Lower lobe of right lung (tissue), 2 donors: ENCODE results near the gene XAGE3. TPM values are rescaled to one million over a fixed set of nuclear protein-coding genes. Genes with fewer than 3 reads are reported as not detected.

Experiments used
- ATAC-seq, 2 donors: fragments of 200-7000 bp; cut with Tn5 transposase; one replicate each; pipeline ENCODE4 v1.9.1; 2020 to 2022; ENCODE audit warnings: mild to moderate bottlenecking in 2 of 2, moderate library complexity in 2 of 2
- DNase-seq: peaks from one replicate; pipeline ENCODE4 v3.0.0-alpha.2; 2020
- H3K27ac ChIP-seq: fragments of 200-600 bp; one replicate; pipeline ENCODE4 v1.8.0; 2022
- H3K27me3 ChIP-seq: fragments of 200-600 bp; one replicate; pipeline ENCODE4 v1.8.0; 2022; ENCODE audit warnings: low read depth
- H3K36me3 ChIP-seq: fragments of 200-600 bp; one replicate; pipeline ENCODE4 v1.8.0; 2022; ENCODE audit warnings: mild to moderate bottlenecking
- H3K4me1 ChIP-seq: fragments of 200-600 bp; one replicate; pipeline ENCODE4 v1.8.0; 2022
- H3K4me3 ChIP-seq: fragments of 200-600 bp; one replicate; pipeline ENCODE4 v1.8.0; 2022; ENCODE audit warnings: mild to moderate bottlenecking
- H3K9me3 ChIP-seq: fragments of 200-600 bp; one replicate; pipeline ENCODE4 v1.8.0; 2022
- CTCF ChIP-seq: fragments of 200-600 bp; IDR thresholded peaks from one replicate; pipeline ENCODE4 v1.8.0; 2022; ENCODE audit warnings: antibody characterized with exemption, mild to moderate bottlenecking
- intact Hi-C: fragments of 100-400 bp; cut with DNase I; formaldehyde crosslinking; loops from one replicate; pipeline ENCODE4 v1.11.0; 2022
- total RNA-seq: library from RNA; stranded (reverse); fragmentation: NEBNext Ultra II Directional; extraction: Animal tissue kit (Norgen Biotek cat#: 25700); gene quantifications from one replicate; pipeline ENCODE4 v1.2.1, GENCODE V29; 2021
- donor health status: DM: no; HTN: yes; CAD: no; lungs with severe emphysema.

XAGE3 gene
- total RNA-seq, 1 donor from 2014 or later, result not detected

- TF ChIP-seq CTCF, result no peak
- no peaks in the 10 kb centered on the region for H3K36me3 ChIP-seq
- DNase-seq, result no peak
- no peaks in the 10 kb centered on the region for H3K4me1 ChIP-seq
- H3K27ac ChIP-seq, result no peak overlapping the region
- no peaks in the 10 kb centered on the region for H3K27me3 ChIP-seq
- intact Hi-C loops, result no loop called here
- no peaks in the 10 kb centered on the region for H3K9me3 ChIP-seq
- no peak for ATAC-seq
- H3K4me3 ChIP-seq, result no peak overlapping the region
Measured at GRCh38 chrX:52819788-52820187, 48.1 kb downstream of the XAGE3 start.

Other genes starting within 250 kb of the XAGE3 start
- not detected for gene SSX7, start 213.2 kb downstream of the XAGE3 start, total RNA-seq
- not detected for gene SSX2, start 160.9 kb downstream of the XAGE3 start, total RNA-seq
- not detected for gene SSX2B, start 116.8 kb downstream of the XAGE3 start, total RNA-seq
- gene SPANXN5, start 70.7 kb downstream of the XAGE3 start, total RNA-seq, result not detected
- gene XAGE5, start 56.8 kb downstream of the XAGE3 start, total RNA-seq, result not detected
- 17.7 TPM for gene FAM156B, start 29.2 kb upstream of the XAGE3 start, total RNA-seq
- 20.6 TPM for gene FAM156A, start 90.4 kb upstream of the XAGE3 start, total RNA-seq
- gene GPR173, start 180.7 kb upstream of the XAGE3 start, total RNA-seq, result 0.56 TPM
- 27.9 TPM for gene TSPYL2, start 214.3 kb upstream of the XAGE3 start, total RNA-seq
- gene KANTR, start 226.1 kb upstream of the XAGE3 start, total RNA-seq, result 14.8 TPM